ENCODE measurements around the gene BRCA2.
A peak's percentile ranks its signal among the peaks of the same experiment; 100 is the strongest.
"Not testable (repeated sequence)": the region's sequence is repeated elsewhere in the genome, so short reads cannot be mapped to it uniquely, and the experiment has no call there.

BRCA2 gene

DNA sequence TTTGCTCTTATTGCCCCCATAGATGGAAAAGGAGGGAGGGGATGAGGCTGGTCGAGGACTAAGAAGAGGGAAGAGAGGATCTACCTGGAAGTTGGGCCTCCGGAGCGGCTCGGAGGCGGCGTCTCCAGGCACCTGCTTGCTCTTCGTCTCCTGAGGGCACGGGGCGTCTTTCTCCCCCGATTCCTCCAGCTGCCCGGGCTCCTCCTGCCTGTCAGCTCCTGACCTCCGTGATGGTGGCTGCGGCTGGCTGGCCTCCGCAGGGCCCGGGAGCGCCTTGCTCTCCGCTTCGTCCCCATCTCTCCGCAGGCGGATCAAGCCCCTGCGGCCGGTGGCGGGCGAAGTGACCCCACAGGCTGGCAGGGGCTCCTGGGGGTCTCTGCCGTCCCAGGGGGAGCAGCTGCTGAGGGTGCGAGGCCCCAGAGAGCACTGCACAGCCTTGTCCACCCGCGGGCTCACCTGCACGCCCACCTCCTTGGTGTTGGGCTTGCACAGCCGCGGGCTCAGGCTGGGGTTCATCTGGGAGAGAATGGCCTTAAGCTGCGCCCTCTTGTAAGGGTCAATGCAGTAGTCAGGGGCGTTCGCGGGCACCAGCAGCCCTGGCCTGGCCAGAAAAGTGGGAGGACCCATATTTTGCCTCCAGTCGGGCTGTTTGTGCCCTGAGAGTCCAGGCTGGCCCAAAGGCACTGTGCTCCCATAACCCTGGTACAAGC is 4.0 kb upstream of the BRCA2 start:
- no peak for DNase-seq (ENCODE audit: low read depth in 2 of 2, low spot score in 1 of 2)

DNA sequence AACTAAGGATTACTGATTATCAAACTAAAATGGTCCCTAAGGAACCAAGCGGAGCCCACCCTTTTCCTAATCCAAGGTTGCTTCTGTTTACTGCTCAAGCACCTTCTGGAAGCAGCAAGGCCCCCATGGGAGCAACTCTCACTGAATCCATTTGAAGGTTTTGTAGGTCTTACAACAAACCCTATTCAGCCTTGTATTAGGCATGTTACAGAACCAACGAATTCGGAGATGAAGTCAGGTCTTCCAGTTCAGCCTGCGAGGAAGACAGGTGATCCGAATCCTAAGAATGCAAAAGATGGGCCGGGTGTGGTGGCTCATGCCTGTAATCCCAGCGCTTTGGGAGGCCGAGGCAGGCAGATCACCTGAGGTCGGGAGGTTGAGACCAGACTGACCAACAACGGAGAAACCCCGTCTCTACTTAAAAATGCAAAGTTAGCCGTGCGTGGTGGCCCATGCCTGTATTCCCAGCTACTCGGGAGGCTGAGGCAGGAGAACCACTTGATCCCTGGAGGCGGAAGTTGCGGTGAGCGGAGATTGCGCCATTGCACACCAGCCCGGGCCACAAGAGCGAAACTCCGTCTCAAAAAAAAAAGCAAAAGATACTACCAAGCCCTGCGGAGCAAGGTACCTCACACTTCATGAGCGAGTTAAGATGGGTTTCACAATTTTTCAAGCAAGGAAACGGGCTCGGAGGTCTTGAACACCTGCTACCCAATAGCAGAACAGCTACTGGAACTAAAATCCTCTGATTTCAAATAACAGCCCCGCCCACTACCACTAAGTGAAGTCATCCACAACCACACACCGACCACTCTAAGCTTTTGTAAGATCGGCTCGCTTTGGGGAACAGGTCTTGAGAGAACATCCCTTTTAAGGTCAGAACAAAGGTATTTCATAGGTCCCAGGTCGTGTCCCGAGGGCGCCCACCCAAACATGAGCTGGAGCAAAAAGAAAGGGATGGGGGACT is 754 bp upstream of the BRCA2 start:
- DNase-seq (ENCODE audit: low read depth in 2 of 2, low spot score in 1 of 2) = peak; percentile 28 to 29

DNA sequence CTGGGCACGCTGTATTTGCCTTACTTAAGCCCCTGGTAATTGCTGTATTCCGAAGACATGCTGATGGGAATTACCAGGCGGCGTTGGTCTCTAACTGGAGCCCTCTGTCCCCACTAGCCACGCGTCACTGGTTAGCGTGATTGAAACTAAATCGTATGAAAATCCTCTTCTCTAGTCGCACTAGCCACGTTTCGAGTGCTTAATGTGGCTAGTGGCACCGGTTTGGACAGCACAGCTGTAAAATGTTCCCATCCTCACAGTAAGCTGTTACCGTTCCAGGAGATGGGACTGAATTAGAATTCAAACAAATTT is 676 bp downstream of the BRCA2 start:
- DNase-seq (ENCODE audit: low read depth in 2 of 2, low spot score in 1 of 2) = no peak

DNA sequence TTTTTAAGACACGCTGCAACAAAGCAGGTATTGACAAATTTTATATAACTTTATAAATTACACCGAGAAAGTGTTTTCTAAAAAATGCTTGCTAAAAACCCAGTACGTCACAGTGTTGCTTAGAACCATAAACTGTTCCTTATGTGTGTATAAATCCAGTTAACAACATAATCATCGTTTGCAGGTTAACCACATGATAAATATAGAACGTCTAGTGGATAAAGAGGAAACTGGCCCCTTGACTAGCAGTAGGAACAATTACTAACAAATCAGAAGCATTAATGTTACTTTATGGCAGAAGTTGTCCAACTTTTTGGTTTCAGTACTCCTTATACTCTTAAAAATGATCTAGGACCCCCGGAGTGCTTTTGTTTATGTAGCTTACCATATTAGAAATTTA is 1.2 kb downstream of the BRCA2 start:
- no peak for DNase-seq (ENCODE audit: low read depth in 2 of 2, low spot score in 1 of 2)

DNA sequence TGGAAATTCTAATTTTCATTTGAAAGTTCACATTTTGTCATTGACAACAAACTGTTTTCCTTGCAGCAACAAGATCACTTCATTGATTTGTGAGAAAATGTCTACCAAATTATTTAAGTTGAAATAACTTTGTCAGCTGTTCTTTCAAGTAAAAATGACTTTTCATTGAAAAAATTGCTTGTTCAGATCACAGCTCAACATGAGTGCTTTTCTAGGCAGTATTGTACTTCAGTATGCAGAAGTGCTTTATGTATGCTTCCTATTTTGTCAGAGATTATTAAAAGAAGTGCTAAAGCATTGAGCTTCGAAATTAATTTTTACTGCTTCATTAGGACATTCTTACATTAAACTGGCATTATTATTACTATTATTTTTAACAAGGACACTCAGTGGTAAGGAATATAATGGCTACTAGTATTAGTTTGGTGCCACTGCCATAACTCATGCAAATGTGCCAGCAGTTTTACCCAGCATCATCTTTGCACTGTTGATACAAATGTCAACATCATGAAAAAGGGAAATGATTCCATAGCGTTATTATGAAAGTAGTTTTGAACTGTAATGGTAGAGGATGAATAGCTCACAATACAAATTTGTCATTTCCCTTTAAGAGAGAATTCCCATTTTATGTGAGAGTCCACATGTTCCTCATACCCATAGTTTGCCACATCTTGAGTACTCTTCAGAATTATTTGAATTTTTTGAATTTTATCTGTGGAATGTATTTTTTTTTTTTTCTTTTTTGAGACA is 2.6 kb downstream of the BRCA2 start:
- no peak for DNase-seq (ENCODE audit: low read depth in 2 of 2, low spot score in 1 of 2)

DNA sequence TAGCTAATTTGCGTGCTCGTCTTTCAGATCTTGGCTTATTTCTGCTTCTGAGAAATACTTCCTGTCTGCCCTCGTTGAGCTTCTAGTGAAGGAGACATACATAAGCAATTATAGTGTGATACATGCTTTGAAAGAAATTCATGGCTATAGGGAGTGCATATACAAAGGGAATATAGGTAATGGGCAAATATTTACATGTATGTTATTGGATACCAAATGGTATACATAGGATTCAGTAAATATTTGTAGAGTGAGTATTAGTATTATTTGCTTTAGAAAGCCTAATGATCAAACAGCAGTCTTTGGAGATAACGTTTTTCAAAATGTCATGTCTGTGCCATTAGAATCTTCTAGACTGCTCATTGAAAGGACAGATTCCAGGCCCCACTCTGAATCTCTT is 5.2 kb downstream of the BRCA2 start:
- no peak for DNase-seq (ENCODE audit: low read depth in 2 of 2, low spot score in 1 of 2)

DNA sequence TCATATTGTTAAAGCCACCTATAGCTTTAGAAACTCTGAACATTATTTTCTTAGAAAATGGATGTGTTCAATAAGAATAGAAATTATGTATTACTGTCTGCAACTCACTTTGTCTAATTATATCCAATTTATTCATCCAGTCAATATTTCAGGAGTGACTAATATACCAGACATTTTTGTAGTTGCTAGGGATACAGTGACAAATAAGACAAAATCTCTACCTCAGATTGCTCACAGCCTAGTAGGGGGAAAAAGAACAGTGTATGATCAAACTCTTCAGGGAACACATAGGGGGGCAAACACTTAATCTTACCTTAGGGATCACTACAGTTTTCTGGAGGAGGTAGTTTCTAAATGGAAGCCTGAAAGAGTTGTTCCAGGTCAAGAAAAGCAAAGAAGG is 8.6 kb downstream of the BRCA2 start:
- DNase-seq (ENCODE audit: low read depth in 2 of 2, low spot score in 1 of 2) = no peak

DNA sequence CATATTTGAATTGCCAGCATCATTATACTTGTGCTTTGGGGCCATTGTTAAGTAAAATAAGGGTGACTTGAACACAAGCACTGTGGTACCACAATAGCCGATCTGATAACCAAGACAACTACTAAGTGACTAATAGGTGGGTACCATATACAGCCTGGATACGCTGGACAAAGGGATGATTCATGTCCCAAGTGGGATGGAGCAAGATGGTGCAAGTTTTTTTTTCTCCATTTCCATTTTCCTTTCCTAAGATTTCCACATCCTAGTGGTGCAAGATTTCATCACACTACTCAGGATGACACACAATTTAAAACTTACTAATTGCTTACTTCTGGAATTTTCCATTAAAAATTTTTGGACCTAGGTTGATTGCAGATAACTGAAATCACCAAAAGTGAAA is 15.1 kb downstream of the BRCA2 start:
- DNase-seq (ENCODE audit: low read depth in 2 of 2, low spot score in 1 of 2) = no peak

DNA sequence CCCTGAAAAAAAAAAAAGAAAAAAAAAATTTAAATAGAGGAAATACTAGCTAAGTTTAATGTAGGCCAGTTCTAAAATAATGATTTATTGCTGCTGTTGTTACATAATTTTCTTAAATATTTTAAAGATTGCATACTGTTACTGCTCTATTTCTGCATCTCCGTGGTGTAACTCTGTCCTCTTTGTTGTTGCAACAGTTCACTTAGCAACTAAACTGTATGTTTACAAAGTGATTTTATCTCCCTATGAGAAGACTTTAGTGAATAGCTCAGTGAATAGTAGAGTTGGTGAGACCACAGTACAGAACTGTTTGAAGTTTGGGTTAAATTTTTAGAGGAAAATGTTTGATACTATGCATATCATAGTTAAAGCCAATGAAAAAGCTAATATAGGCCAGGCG is 19.4 kb downstream of the BRCA2 start:
- no peak for DNase-seq (ENCODE audit: low read depth in 2 of 2, low spot score in 1 of 2)

DNA sequence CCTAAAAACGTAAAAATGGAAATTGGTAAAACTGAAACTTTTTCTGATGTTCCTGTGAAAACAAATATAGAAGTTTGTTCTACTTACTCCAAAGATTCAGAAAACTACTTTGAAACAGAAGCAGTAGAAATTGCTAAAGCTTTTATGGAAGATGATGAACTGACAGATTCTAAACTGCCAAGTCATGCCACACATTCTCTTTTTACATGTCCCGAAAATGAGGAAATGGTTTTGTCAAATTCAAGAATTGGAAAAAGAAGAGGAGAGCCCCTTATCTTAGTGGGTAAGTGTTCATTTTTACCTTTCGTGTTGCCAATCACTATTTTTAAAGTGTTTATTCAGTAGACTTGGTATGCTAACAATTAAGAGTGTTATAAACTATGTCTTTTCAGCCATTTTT is 25.6 kb downstream of the BRCA2 start:
- DNase-seq (ENCODE audit: low read depth in 2 of 2, low spot score in 1 of 2) = no peak

DNA sequence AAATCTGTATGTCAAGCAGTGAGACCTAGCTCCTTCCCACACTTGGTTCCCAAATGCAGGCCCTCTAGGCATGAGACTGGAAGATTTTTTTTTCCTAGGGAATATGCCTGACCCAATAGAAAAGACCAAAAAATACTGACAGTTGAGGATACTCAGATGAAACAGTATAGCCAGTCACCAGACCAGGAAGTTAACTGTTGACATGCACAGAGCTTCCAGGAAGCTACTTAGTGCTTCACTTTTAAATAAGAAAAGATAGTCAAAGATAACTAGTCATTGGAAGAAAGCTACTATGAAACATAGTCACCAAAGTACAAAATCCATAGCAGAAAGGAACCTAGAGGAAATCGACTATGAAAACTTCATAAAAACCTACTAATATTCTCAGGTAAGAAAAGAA is 32.3 kb downstream of the BRCA2 start:
- DNase-seq (ENCODE audit: low read depth in 2 of 2, low spot score in 1 of 2) = no peak

DNA sequence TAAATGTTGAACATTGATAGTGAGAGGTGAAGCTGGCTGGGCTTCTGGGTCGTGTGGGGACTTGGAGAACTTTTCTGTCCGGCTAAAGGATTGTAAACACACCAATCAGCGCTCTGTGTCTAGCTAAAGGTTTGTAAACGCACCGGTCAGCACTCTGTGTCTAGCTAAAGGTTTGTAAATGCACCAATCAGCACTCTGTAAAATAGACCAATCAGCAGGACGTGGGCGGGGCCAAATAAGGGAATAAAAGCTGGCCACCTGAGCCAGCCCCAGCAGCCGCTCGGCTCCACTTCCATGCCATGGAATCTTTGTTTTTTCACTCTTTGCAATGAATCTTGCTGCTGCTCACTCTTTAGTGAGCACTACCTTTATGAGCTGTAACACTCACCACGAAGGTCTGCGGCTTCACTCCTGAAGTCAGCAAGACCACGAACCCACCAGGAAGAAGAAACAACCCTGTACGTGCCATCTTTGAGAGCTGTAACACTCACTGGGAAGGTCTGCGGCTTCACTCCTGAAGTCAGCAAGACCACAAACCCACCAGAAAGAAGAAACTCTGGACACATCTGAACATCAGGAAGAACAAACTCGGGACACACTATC is 35.6 kb downstream of the BRCA2 start:
- not testable (repeated sequence) for DNase-seq (ENCODE audit: low read depth in 2 of 2, low spot score in 1 of 2)

DNA sequence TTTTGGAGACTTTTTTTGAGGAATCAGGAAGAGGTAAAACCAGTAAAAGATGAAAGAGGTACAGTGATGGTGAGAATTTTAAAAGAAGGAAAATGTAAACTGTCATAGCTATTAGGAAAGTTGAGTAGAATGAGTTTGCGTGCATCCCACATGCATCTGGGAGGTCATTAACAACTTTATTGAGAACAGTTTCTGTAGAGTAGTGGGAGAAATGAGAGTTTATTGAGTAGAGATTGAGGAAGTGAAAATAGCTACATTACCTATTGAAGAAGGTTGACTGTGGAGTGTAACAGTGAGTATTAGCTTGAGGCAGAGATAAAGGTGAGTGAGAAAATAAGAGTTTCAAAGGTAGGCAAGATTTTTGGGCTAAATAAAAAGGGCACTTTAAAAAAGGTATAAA is 38.7 kb downstream of the BRCA2 start:
- no peak for DNase-seq (ENCODE audit: low read depth in 2 of 2, low spot score in 1 of 2)

DNA sequence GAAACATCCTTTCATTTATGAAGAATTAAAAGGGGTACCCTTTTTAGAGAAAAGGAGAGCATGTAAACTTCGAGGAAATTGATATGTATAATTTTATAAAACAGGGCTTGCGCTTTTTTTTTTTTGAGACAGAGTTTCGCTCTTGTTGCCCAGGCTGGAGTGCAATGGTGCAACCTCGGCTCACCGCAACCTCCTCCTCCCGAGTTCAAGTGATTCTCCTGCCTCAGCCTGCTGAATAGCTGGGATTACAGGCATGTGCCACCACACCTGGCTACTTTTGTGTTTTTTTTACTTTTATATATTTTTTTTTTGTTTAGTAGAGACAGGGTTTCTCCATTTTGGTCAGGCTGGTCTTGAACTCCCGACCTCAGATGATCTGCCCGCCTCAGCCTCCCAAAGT is 40.6 kb downstream of the BRCA2 start:
- DNase-seq (ENCODE audit: low read depth in 2 of 2, low spot score in 1 of 2) = not testable (repeated sequence)

DNA sequence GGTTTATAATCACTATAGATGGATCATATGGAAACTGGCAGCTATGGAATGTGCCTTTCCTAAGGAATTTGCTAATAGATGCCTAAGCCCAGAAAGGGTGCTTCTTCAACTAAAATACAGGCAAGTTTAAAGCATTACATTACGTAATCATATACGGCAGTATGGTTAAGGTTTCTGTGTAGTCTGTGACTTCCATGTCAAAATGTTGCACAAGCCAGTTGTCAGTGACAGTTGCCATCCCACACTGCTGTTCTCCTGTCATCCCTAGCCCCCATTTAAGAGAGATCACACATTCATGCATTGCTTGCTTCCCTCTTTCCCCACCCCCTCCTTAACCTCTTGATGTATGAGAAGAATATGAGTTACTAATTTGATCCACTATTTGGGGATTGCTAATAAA is 47.3 kb downstream of the BRCA2 start:
- no peak for DNase-seq (ENCODE audit: low read depth in 2 of 2, low spot score in 1 of 2)

DNA sequence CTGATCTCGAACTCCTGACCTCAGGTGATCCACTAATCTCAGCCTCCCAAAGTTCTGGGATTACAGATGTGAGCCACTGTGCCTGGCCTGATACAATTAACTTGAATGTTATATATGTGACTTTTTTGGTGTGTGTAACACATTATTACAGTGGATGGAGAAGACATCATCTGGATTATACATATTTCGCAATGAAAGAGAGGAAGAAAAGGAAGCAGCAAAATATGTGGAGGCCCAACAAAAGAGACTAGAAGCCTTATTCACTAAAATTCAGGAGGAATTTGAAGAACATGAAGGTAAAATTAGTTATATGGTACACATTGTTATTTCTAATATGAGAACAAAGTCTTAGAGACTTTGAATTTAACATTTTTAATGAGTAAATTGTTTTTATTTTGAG is 55.5 kb downstream of the BRCA2 start:
- no peak for DNase-seq (ENCODE audit: low read depth in 2 of 2, low spot score in 1 of 2)

DNA sequence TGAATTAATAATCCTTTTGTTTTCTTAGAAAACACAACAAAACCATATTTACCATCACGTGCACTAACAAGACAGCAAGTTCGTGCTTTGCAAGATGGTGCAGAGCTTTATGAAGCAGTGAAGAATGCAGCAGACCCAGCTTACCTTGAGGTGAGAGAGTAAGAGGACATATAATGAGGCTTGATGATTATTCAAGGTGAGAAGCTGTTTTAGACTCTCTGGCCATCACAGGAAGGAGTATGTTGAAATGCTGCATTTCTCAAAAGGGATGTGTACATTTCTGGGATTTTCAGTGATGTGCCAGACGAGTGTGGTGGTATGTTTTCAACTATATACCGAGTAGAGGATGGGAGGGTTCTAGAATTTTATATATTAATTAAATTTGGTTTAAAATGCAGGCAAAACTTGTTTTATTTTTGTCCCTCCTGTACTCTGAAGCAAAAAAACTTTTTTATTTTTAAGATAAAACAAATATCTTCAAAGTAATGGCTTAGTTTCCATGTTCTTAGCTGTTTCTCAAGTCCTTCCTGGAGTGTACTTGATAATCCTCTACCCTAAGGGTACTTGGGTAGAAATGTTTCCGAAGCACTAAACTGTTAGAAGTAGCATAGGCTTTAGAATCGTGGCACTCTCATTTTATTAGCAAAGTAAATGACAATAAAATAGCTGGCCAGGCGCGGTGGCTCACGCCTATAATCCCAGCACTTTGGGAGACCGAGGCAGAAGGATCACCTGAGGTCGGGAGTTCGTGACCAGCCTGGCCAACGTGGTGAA is 61.5 kb downstream of the BRCA2 start:
- DNase-seq (ENCODE audit: low read depth in 2 of 2, low spot score in 1 of 2) = no peak

DNA sequence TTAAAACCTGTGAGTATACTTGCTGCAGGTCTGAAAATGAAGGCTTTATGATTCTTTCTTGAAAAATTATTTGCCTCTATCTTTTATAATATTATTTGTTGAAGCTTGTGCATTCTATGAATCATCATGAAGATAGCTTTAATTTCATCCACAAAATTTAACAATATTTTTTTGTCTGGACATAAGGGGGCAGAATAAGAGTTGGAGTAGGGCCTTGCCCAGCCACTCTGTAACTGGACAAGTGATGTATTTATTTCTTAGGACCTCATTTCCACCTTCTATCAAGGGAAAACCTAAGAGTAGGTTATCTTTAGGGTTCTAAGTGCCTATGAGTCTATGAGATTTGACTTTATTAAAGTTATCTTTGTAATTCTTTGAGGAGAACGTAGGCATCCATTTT is 62.7 kb downstream of the BRCA2 start:
- DNase-seq (ENCODE audit: low read depth in 2 of 2, low spot score in 1 of 2) = no peak

DNA sequence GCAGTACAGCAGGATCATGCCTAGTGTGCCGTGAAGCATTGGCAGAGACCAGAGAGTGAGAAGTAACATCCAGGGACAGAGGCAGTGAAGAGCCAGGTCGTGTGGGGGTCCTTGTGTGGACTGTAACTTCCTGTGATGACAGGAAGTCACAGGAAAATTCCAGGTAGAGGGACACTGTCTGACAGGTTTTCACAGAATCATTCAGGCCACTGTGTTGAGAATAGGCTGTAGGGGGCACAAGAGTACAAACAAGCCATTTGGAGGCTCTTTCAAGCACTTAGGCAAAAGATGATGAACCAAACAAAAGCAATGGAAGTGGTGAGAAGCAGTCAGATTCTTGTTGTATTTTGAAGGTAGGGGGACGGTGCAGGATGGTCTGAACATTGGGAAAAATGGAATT is 66.2 kb downstream of the BRCA2 start:
- DNase-seq (ENCODE audit: low read depth in 2 of 2, low spot score in 1 of 2) = no peak

DNA sequence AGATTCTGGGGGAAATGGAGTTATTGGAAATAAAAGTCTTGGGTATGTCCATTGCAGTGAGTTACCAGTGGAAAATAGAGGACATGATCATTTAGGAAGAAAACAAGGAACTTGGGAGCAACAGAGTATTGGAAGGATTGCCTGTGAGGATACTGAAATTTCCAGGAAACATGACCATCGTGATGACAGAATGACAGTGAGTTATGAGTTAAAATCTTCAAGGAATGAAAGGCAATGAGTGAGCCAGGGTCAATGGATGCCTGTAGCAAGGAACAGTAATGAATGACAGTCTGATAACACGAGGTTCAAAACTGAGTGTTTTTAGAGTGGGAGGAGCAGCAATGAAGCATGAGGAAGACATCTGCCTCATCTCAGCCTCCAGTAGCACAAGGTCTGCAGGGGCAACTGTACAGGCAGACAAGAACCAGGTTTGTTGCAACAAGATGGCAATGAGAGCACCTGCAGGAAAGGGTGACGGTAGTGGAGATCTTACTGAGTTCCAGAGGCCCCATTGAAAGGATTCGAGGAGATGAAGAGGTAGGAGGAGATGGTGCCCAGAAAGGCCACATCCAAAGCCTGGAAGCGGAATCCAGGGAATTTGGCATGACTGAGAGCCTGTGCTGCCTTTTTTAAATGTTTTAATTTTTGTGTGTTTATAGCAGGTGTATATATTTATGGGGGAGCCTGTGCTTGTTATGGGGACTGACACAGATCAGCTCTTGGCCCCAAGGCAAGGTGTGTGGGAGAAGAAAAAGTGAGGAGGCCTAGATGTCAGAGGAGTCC is 68.7 kb downstream of the BRCA2 start:
- DNase-seq (ENCODE audit: low read depth in 2 of 2, low spot score in 1 of 2) = no peak
